ENCODE results near the gene TLCD3A.
"Not testable (repeated sequence)": the region's sequence is repeated elsewhere in the genome, so short reads cannot be mapped to it uniquely, and the experiment has no call there.

Gene TLCD3A

GRCh38 chr17:789931-790873 lies 57.8 kb downstream of the TLCD3A start:
- DNase-seq: not testable (repeated sequence)

GRCh38 chr17:790874-791247 lies 58.5 kb downstream of the TLCD3A start:
- not testable (repeated sequence) for DNase-seq

GRCh38 chr17:791829-792228 lies 59.4 kb downstream of the TLCD3A start:
- no peak for DNase-seq

- no peak for DNase-seq
Observed at GRCh38 chr17:792277-792676, 59.9 kb downstream of the TLCD3A start.
